Peyer's patch (tissue), 4 donors: Measurements from ENCODE around the gene GSTO2. TPM values are rescaled to one million over a fixed set of nuclear protein-coding genes. Genes with fewer than 3 reads are reported as not detected.

Source experiments
- DNase-seq, 3 donors: peaks; one replicate each; pipeline ENCODE4 v3.0.0-alpha.2; 2017 to 2019
- H3K27ac ChIP-seq, 4 donors: fragments of 200-600 bp; sonication (generic); one replicate each; pipeline ENCODE4 v1.5.1; 2016 to 2019
- H3K27me3 ChIP-seq, 2 donors: fragments of 200-600 bp; sonication (generic); one replicate each; pipeline ENCODE4 v1.5.1; 2019
- H3K36me3 ChIP-seq, 3 donors: fragments of 200-600 bp; sonication (generic); one replicate each; pipeline ENCODE4 v1.5.1; 2016 to 2019
- H3K4me1 ChIP-seq, 4 donors: fragments of 200-600 bp; sonication (generic); one replicate each; pipeline ENCODE4 v1.5.1; 2016 to 2019
- H3K4me3 ChIP-seq, 4 donors: fragments of 200-600 bp; sonication (generic); 1 replicate in 3 of 4; 2 replicates in 1 of 4; pipeline ENCODE4 v1.5.1; 2016 to 2019; ENCODE audit warnings: mild to moderate bottlenecking in 1 of 4
- H3K9me3 ChIP-seq, 4 donors: fragments of 200-600 bp; sonication (generic); one replicate each; pipeline ENCODE4 v1.5.1; 2016 to 2019; ENCODE audit warnings: mild to moderate bottlenecking in 1 of 4
- CTCF ChIP-seq, 6 experiments: fragments of 450-650 bp in 4 of 6; fragments of 200-600 bp in 2 of 6; sonication (generic) in 1 of 6; IDR thresholded peaks; one replicate each; pipeline ENCODE4 v1.5.1; 2017 to 2019; ENCODE audit warnings: antibody characterized with exemption in 6 of 6, mild to moderate bottlenecking in 3 of 6, moderate library complexity in 1 of 6
- POLR2A ChIP-seq, 2 donors: fragments of 450-650 bp; IDR thresholded peaks; one replicate each; pipeline ENCODE4 v1.5.1; 2017; ENCODE audit warnings: antibody characterized with exemption in 2 of 2, mild to moderate bottlenecking in 2 of 2, moderate library complexity in 2 of 2
- total RNA-seq, 4 donors: library from RNA; depleted of rRNA; stranded (reverse); fragments of >200 nt; gene quantifications; one replicate each; pipeline ENCODE4 v1.1.0, GENCODE V29; 2016

The GSTO2 gene
- total RNA-seq, 4 donors from 2014 or later, result 9.1 to 15.5 (median 13.7) TPM

GRCh38 chr10:104251443-104251842, 17.5 kb upstream of the GSTO2 start:
- no peak for TF ChIP-seq POLR2A (IDR thresholded peaks at IDR 0.05)
- Histone ChIP-seq H3K4me1 (peaks cover 0 to 21% (median 9%) of the 10 kb centered on the region in 4 donors), H3K36me3 (no peaks in the 10 kb centered on the region), H3K27me3 (no peaks in the 10 kb centered on the region), H3K4me3 (no peak overlapping the region), H3K27ac (no peak overlapping the region), H3K9me3 (peaks cover 0 to 5% (median 0%) of the 10 kb centered on the region in 4 donors)
- DNase-seq, result no peak

DNA sequence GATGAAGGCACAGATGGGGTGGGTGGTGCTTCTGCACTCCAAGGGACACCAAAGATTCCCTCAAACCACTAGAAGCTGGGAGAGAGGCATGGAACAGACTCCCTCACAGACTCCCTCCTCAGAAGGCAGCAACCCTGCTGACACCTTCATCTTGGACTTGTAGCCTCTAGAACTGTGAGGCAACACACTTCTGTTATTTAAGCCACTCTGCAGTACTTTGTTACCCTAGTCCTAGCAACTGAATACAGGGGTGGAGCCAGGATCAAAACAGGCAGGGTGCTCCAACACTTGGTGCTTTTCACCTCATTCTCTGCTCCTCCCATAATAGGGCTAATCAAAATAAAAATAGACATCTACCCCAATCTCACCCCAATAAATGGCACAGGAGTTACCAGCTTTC, 16.6 kb upstream of the GSTO2 start:
- peaks cover 0 to 30% (median 12%) of the 10 kb centered on the region in 4 donors for H3K4me1 ChIP-seq
- H3K4me3 ChIP-seq, result no peak overlapping the region
- peak overlapping the region in 2 of 4 donors; percentile 60 to 96 for H3K27ac ChIP-seq
- peaks cover 0 to 1% (median 0%) of the 10 kb centered on the region in 3 donors for H3K36me3 ChIP-seq
- TF ChIP-seq CTCF (IDR thresholded peaks at IDR 0.05) (no peak), POLR2A (IDR thresholded peaks at IDR 0.05) (no peak)
- no peak for DNase-seq
- H3K27me3 ChIP-seq, result no peaks in the 10 kb centered on the region
- H3K9me3 ChIP-seq, result peaks cover 0 to under 1% (median 0%) of the 10 kb centered on the region in 4 donors

DNA sequence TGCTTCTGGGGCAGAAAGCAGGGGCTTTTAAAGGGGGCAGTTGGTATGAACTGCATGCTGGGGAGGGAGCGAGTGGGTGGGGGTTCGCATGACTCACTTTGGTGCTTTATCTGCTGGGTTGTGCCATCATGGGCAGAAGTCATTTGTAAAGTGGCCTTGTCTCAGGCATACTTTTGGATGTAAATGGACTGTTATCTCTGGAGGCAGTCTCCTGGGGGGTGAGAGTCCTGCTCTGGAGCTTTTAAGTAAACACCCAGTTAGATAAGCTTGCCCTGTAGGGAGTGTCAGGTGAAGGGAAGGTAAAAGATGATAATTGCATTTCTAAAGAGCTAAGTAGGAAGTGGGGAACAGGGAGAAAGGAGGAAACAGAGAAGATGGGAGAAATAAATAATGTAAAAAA, 15.9 kb upstream of the GSTO2 start:
- Histone ChIP-seq H3K4me1 (peaks cover 0 to 35% (median 12%) of the 10 kb centered on the region in 4 donors), H3K4me3 (no peak overlapping the region), H3K9me3 (no peaks in the 10 kb centered on the region), H3K27ac (peak overlapping the region in 2 of 4 donors; percentile 94 to 96), H3K27me3 (no peaks in the 10 kb centered on the region), H3K36me3 (peaks cover 0 to 9% (median 0%) of the 10 kb centered on the region in 3 donors)
- peak in 2 of 3 donors; percentile 59 to 65 for DNase-seq
- TF ChIP-seq CTCF (IDR thresholded peaks at IDR 0.05), result no peak
- no peak for TF ChIP-seq POLR2A (IDR thresholded peaks at IDR 0.05)

DNA sequence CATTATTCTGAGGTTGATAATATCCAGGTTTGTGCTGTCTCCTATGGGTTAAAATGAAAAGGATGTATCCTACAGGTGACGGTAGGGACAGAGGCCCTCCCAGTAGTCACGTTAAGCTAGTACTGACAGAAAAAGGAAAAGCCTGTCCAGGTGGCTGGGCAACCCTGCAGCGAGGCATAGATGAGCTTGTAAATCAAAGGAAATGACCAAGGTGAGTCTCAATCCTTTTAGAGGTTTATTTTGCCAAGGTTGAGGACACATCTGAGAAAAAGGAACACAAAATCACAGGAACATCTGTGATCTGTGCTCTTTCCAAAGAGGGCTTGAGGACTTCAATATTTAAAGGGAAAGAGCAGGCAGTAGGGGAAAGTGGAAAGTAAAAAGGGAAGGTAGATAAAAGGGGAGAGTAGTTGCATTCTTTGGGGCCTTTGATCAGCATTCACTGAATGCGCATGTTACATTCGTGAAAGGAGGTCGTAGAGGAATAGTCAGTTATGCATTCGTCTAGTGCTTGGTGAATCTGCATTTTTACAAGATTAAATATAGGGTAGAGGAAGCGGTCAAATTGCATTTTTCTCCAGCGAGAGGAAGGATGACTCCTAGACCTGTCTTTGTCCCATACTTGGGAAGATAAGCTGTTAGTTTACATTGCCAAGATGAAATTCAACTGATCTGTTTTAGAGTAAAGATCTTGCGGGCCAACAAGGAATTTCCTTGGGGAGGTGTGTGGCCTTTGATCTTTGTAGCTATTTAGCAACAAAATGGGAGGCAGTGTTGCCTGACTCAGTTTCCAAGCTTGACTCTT, 15.2 kb upstream of the GSTO2 start:
- H3K4me1 ChIP-seq, result peaks cover 0 to 40% (median 12%) of the 10 kb centered on the region in 4 donors
- H3K4me3 ChIP-seq, result peak overlapping the region; percentile 71 to 97 (median 81)
- no peak for TF ChIP-seq POLR2A (IDR thresholded peaks at IDR 0.05)
- TF ChIP-seq CTCF (IDR thresholded peaks at IDR 0.05), result no peak
- H3K27ac ChIP-seq, result peak overlapping the region; percentile 94 to 96 (median 94)
- no peaks in the 10 kb centered on the region for H3K9me3 ChIP-seq
- H3K36me3 ChIP-seq, result peaks cover 0 to 16% (median 0%) of the 10 kb centered on the region in 3 donors
- no peaks in the 10 kb centered on the region for H3K27me3 ChIP-seq
- DNase-seq, result no peak

- peak; percentile 78 to 90 (median 81) for DNase-seq
- peaks cover 0 to 44% (median 12%) of the 10 kb centered on the region in 4 donors for H3K4me1 ChIP-seq
- peaks cover 0 to 25% (median 0%) of the 10 kb centered on the region in 3 donors for H3K36me3 ChIP-seq
- H3K27me3 ChIP-seq, result no peaks in the 10 kb centered on the region
- peak within 1 kb of the TSS; percentile 71 to 97 (median 81) for H3K4me3 ChIP-seq
- H3K9me3 ChIP-seq, result no peaks in the 10 kb centered on the region
- H3K27ac ChIP-seq, result peak within 1 kb of the TSS; percentile 94 to 96 (median 94)
- TF ChIP-seq CTCF (IDR thresholded peaks at IDR 0.05) (peak in 1 of 6 experiments; percentile 5), POLR2A (IDR thresholded peaks at IDR 0.05) (peak; percentile 44 to 59)
These were observed 14.3 kb upstream of the GSTO2 start, which contains the start of gene GSTO1 for GRCh38 chr10:104254493-104255310. Gene GSTO1, plus strand, starts transcription at chr10:104254892. Its CDS starts 37 bp downstream, at chr10:104254929.
